Keratinocyte (primary cell): ENCODE measurements around the gene LPIN1. TPM values are rescaled to one million over a fixed set of nuclear protein-coding genes. Genes with fewer than 3 reads are reported as not detected.

Source experiments
- DNase-seq: peaks from one replicate; pipeline ENCODE4 v3.0.0-alpha.2; 2011; ENCODE audit warnings: low read depth, missing footprints, low spot score
- FAIRE-seq: peaks from 2 replicates; lab custom pipeline; 2011; peaks lifted over from hg19 to GRCh38; lab: Jason Lieb, UNC
- H2AFZ ChIP-seq: 2 replicates; pipeline ENCODE4 v1.6.0; 2012; ENCODE audit warnings: low read length, control low read depth, inconsistent platforms; ENCODE audit not compliant: control insufficient read depth
- H3K27ac ChIP-seq: 2 replicates; pipeline ENCODE4 v1.5.1; 2011; ENCODE audit warnings: low read length; ENCODE audit not compliant: control insufficient read depth, insufficient read depth
- H3K27me3 ChIP-seq: 3 replicates; pipeline ENCODE4 v1.6.0; 2011; ENCODE audit warnings: low read length; ENCODE audit not compliant: control insufficient read depth, insufficient read depth; ENCODE audit errors: extremely low read depth
- H3K36me3 ChIP-seq, 2 experiments: 2 replicates in 1 of 2; 3 replicates in 1 of 2; pipeline ENCODE4 v1.5.1; 2011; ENCODE audit warnings: low read length in 2 of 2, mild to moderate bottlenecking in 1 of 2; ENCODE audit not compliant: control insufficient read depth in 2 of 2, insufficient read depth in 2 of 2; ENCODE audit errors: extremely low read depth in 1 of 2
- H3K4me1 ChIP-seq: 3 replicates; pipeline ENCODE4 v1.5.1; 2011; ENCODE audit warnings: low read length; ENCODE audit not compliant: control insufficient read depth, insufficient read depth; ENCODE audit errors: extremely low read depth
- H3K4me2 ChIP-seq: 3 replicates; pipeline ENCODE4 v1.6.0; 2011; ENCODE audit warnings: low read depth, low read length; ENCODE audit not compliant: control insufficient read depth, insufficient read depth; ENCODE audit errors: extremely low read depth
- H3K4me3 ChIP-seq, 3 experiments: fragments of 200-600 bp in 1 of 3; sonication (generic) in 1 of 3; 2 replicates in 2 of 3; 3 replicates in 1 of 3; pipeline ENCODE4 v1.5.1; 2011 to 2016; ENCODE audit warnings: low read length in 3 of 3, mild to moderate bottlenecking in 3 of 3, control low read depth in 2 of 3, inconsistent platforms in 1 of 3, low read depth in 1 of 3, mixed read lengths in 1 of 3, mixed run types in 1 of 3, moderate library complexity in 1 of 3; ENCODE audit not compliant: control insufficient read depth in 2 of 3, insufficient read depth in 2 of 3; ENCODE audit errors: extremely low read depth in 1 of 3
- H3K79me2 ChIP-seq: 2 replicates; pipeline ENCODE4 v1.6.0; 2012; ENCODE audit warnings: low read length; ENCODE audit not compliant: control insufficient read depth, insufficient read depth
- H3K9ac ChIP-seq: 3 replicates; pipeline ENCODE4 v1.6.0; 2011; ENCODE audit warnings: low read length; ENCODE audit not compliant: control insufficient read depth, insufficient read depth; ENCODE audit errors: extremely low read depth
- H3K9me1 ChIP-seq: 3 replicates; pipeline ENCODE4 v1.6.0; 2011; ENCODE audit warnings: low read length; ENCODE audit not compliant: control insufficient read depth, insufficient read depth; ENCODE audit errors: extremely low read depth
- H3K9me3 ChIP-seq: 2 replicates; pipeline ENCODE4 v1.5.1; 2012; ENCODE audit warnings: low read depth, low read length; ENCODE audit not compliant: control insufficient read depth
- H4K20me1 ChIP-seq: 3 replicates; pipeline ENCODE4 v1.6.0; 2011; ENCODE audit warnings: low read length; ENCODE audit not compliant: control insufficient read depth, insufficient read depth; ENCODE audit errors: extremely low read depth
- CTCF ChIP-seq, 3 experiments: IDR thresholded peaks in 1 of 3; conservative IDR thresholded peaks in 1 of 3; optimal IDR thresholded peaks in 1 of 3; 2 replicates in 2 of 3; 3 replicates in 1 of 3; pipeline versions ENCODE3 to v1.5.1; 2011; ENCODE audit warnings: low read length in 3 of 3, mild to moderate bottlenecking in 3 of 3, moderate library complexity in 2 of 3, control low read depth in 1 of 3, inconsistent platforms in 1 of 3; ENCODE audit not compliant: insufficient read depth in 2 of 3; ENCODE audit errors: extremely low read depth in 1 of 3
- EZH2 ChIP-seq: IDR thresholded peaks from one replicate; pipeline ENCODE4 v1.6.1; 2012; ENCODE audit warnings: inconsistent platforms, mild to moderate bottlenecking, low read length, moderate library complexity
- dilution Hi-C: fragments of 300-500 bp; cut with MboI; formaldehyde crosslinking; loops from one replicate; pipeline ENCODE4 v1.7.0; 2020; ENCODE audit warnings: low sequenced_read_pairs; ENCODE audit not compliant: extremely low pct_ligation_motif_present
- polyA plus RNA-seq, 5 experiments: library from polyadenylated mRNA; depleted of rRNA in 3 of 5; stranded (reverse) in 3 of 5; stranded (forward) in 1 of 5; unstranded in 1 of 5; fragments of >200 nt; gene quantifications; 1 replicate in 1 of 5; 2 replicates in 3 of 5; 3 replicates in 1 of 5; pipeline versions ENCODE4 v1.2.1 to v1.2.3, GENCODE V29; 2011 to 2012; ENCODE audit warnings: missing spikeins in 2 of 5, low read depth in 1 of 5, low replicate concordance in 1 of 5

Gene LPIN1
- polyA plus RNA-seq, 1 donor (not counting 4 experiments of a cell fraction or from before 2014, with no cell fraction given) = 79.6 TPM

GRCh38 chr2:11837875-11838734 is 91.7 kb downstream of the LPIN1 start:
- Histone ChIP-seq H3K79me2 (no peaks in the 10 kb centered on the region), H3K4me2 (no peak overlapping the region), H3K36me3 (no peaks in the 10 kb centered on the region), H3K27ac (no peak overlapping the region), H3K9me1 (no peaks in the 10 kb centered on the region), H3K4me3 (no peak overlapping the region), H2AFZ (no peak overlapping the region), H3K4me1 (no peaks in the 10 kb centered on the region), H3K9me3 (no peaks in the 10 kb centered on the region), H3K27me3 (no peaks in the 10 kb centered on the region), H3K9ac (no peak overlapping the region), H4K20me1 (no peaks in the 10 kb centered on the region)
- dilution Hi-C loops = no loop called here
- no peak for FAIRE-seq
- no peak for DNase-seq
- TF ChIP-seq CTCF (optimal IDR thresholded peaks at IDR 0.05 in 1 of 3, IDR thresholded peaks at IDR 0.05 in 1 of 3, conservative IDR thresholded peaks at IDR 0.05 in 1 of 3; ENCODE audit: extremely low read depth in 1 of 3, insufficient read depth in 2 of 3, low read length in 3 of 3) = no peak
- no peak for TF ChIP-seq EZH2

GRCh38 chr2:11839916-11840315 is 93.5 kb downstream of the LPIN1 start:
- H3K4me1 ChIP-seq = no peaks in the 10 kb centered on the region
- TF ChIP-seq CTCF (optimal IDR thresholded peaks at IDR 0.05 in 1 of 3, IDR thresholded peaks at IDR 0.05 in 1 of 3, conservative IDR thresholded peaks at IDR 0.05 in 1 of 3; ENCODE audit: extremely low read depth in 1 of 3, insufficient read depth in 2 of 3, low read length in 3 of 3) (no peak), EZH2 (no peak)
- no peak for DNase-seq
- no peaks in the 10 kb centered on the region for H3K36me3 ChIP-seq
- no peak for FAIRE-seq
- H2AFZ ChIP-seq = no peak overlapping the region
- H3K4me3 ChIP-seq = no peak overlapping the region
- dilution Hi-C loops = no loop called here
- no peaks in the 10 kb centered on the region for H3K9me1 ChIP-seq
- no peaks in the 10 kb centered on the region for H4K20me1 ChIP-seq
- H3K4me2 ChIP-seq = no peak overlapping the region
- H3K79me2 ChIP-seq = no peaks in the 10 kb centered on the region
- H3K27me3 ChIP-seq = no peaks in the 10 kb centered on the region
- no peaks in the 10 kb centered on the region for H3K9me3 ChIP-seq
- H3K9ac ChIP-seq = no peak overlapping the region
- H3K27ac ChIP-seq = no peak overlapping the region
